Adrenal gland (tissue), 12 donors: ENCODE results near the gene TTC27. TPM values are rescaled to one million over a fixed set of nuclear protein-coding genes. Genes with fewer than 3 reads are reported as not detected.

ENCODE experiments used
- DNase-seq, 7 donors: peaks; one replicate each; pipeline ENCODE4 v3.0.0-alpha.2; 2019 to 2020
- H3K27ac ChIP-seq, 5 donors: fragments of 200-600 bp; sonication (generic) in 4 of 5; 1 replicate in 3 of 5; 2 replicates in 2 of 5; pipeline versions ENCODE4 v1.5.1 to v1.8.0; 2016 to 2020; ENCODE audit warnings: mild to moderate bottlenecking in 1 of 5
- H3K27me3 ChIP-seq: fragments of 200-600 bp; 2 replicates; pipeline ENCODE4 v1.8.0; 2021
- H3K36me3 ChIP-seq, 2 donors: fragments of 200-600 bp; replicated peaks in 1 of 2; 1 replicate in 1 of 2; 2 replicates in 1 of 2; pipeline versions ENCODE4 v1.5.1 to v1.8.0; 2018 to 2022
- H3K4me1 ChIP-seq, 2 donors: fragments of 200-600 bp; replicated peaks in 1 of 2; 1 replicate in 1 of 2; 2 replicates in 1 of 2; pipeline versions ENCODE4 v1.5.1 to v1.8.0; 2018 to 2021
- H3K4me3 ChIP-seq, 4 donors: fragments of 200-600 bp; sonication (generic) in 3 of 4; one replicate each; pipeline ENCODE4 v1.5.1; 2016 to 2018
- H3K9me3 ChIP-seq, 3 donors: fragments of 200-600 bp; sonication (generic) in 1 of 3; replicated peaks in 1 of 3; 1 replicate in 2 of 3; 2 replicates in 1 of 3; pipeline versions ENCODE4 v1.5.1 to v1.8.0; 2016 to 2021
- POLR2A ChIP-seq, 2 donors: fragments of 450-650 bp; IDR thresholded peaks; one replicate each; pipeline ENCODE4 v1.6.1; 2017; ENCODE audit warnings: antibody characterized with exemption in 2 of 2, mild to moderate bottlenecking in 2 of 2, moderate library complexity in 1 of 2
- WGBS, 4 donors: extraction: QIAGEN DNeasy Blood & Tissue Kit in 2 of 4; methylation state at CpG; one replicate each; pipeline versions ENCODE4 v1.1.5 to v1.1.7; 2013 to 2017; 5-methylcytosine and 5-hydroxymethylcytosine counted together
- intact Hi-C, 2 donors: fragments of 100-400 bp; cut with DNase I; formaldehyde crosslinking; loops; one replicate each; pipeline versions ENCODE4 v1.14.1 to v1.15.0; 2022 to 2023
- polyA plus RNA-seq, 3 donors: library from polyadenylated mRNA; stranded (reverse); fragments of 200-250 nt in 2 of 3; fragments of 350-450 nt in 1 of 3; fragmentation: Illumina TruSeq in 1 of 3; extraction: RNeasy Lipid Tissue Mini Kit (QIAGEN cat#74804) in 1 of 3; gene quantifications; one replicate each; pipeline ENCODE4 v1.2.3, GENCODE V29; 2013 to 2014
- total RNA-seq, 9 donors: library from RNA; depleted of rRNA in 4 of 9; stranded (reverse); fragments of >200 nt in 4 of 9; fragments of 120-200 nt in 1 of 9; fragmentation: NEBNext Ultra II Directional in 1 of 9; extraction: Animal tissue kit (Norgen Biotek cat#: 25700) in 1 of 9; gene quantifications; one replicate each; pipeline versions ENCODE4 v1.1.0 to v1.2.4, GENCODE V29; 2013 to 2023
- TF ChIP-seq, protein P1 (sequence below), 6 experiments: fragments of 450-650 bp in 4 of 6; fragments of 200-600 bp in 2 of 6; sonication (generic) in 1 of 6; IDR thresholded peaks; 1 replicate in 5 of 6; 2 replicates in 1 of 6; pipeline versions ENCODE4 v1.5.1 to v1.8.0; 2016 to 2021; ENCODE audit warnings: antibody characterized with exemption in 6 of 6, mild to moderate bottlenecking in 2 of 6, moderate library complexity in 1 of 6
- donor health status: healthy with polysubstance abuse.
- donor health status: Bipolar disorder and iron deficiency.
- donor health status: DM: yes; HTN: yes; CAD: no.
- donor health status: DM: no; HTN: no; CAD: no.
- donor health status: DM: no; HTN: no; CAD: no.
- donor health status: DM: yes; HTN: yes; CAD: no.

The TTC27 gene
- total and polyA plus RNA-seq, 12 donors, result 5.7 to 31.1 (median 19.8) TPM

- Histone ChIP-seq H3K4me1 (no peaks in the 10 kb centered on the region), H3K4me3 (no peak overlapping the region), H3K27me3 (no peaks in the 10 kb centered on the region), H3K36me3 (no peaks in the 10 kb centered on the region), H3K27ac (no peak overlapping the region), H3K9me3 (no peaks in the 10 kb centered on the region)
- WGBS, 4 donors, result 92 to 99% (median 93%) methylated on average over 4 of the region's 4 CpGs
- no peak for DNase-seq
- intact Hi-C loops, result no loop called here
- TF ChIP-seq, protein P1, sequence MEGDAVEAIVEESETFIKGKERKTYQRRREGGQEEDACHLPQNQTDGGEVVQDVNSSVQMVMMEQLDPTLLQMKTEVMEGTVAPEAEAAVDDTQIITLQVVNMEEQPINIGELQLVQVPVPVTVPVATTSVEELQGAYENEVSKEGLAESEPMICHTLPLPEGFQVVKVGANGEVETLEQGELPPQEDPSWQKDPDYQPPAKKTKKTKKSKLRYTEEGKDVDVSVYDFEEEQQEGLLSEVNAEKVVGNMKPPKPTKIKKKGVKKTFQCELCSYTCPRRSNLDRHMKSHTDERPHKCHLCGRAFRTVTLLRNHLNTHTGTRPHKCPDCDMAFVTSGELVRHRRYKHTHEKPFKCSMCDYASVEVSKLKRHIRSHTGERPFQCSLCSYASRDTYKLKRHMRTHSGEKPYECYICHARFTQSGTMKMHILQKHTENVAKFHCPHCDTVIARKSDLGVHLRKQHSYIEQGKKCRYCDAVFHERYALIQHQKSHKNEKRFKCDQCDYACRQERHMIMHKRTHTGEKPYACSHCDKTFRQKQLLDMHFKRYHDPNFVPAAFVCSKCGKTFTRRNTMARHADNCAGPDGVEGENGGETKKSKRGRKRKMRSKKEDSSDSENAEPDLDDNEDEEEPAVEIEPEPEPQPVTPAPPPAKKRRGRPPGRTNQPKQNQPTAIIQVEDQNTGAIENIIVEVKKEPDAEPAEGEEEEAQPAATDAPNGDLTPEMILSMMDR (IDR thresholded peaks at IDR 0.05), result no peak
- no peak for TF ChIP-seq POLR2A (IDR thresholded peaks at IDR 0.05)
These were observed 175.0 kb downstream of the TTC27 start for GRCh38 chr2:32802877-32803276.

DNA sequence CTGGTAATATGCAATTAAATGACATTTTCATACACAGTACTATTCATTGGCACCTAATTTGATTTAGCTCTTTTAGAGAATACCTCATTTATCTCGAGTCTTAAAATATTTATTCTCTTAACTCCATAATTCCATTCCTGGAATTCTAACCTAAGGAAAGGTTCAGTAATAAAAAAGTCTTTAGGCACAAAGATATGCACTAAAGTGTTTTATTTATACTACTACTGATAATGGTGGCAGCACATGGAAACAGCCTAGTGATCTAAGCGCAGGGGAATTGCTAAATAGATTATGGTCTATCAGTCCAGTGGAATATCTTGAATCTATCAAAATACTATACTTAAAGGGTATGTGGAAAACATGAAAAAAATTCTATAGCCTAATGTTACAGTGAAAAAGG lies 176.4 kb downstream of the TTC27 start:
- Histone ChIP-seq H3K27me3 (no peaks in the 10 kb centered on the region), H3K9me3 (no peaks in the 10 kb centered on the region), H3K36me3 (no peaks in the 10 kb centered on the region), H3K4me3 (no peak overlapping the region), H3K4me1 (no peaks in the 10 kb centered on the region), H3K27ac (no peak overlapping the region)
- 89 to 94% (median 91%) methylated on average over 2 of the region's 2 CpGs for WGBS, 4 donors
- TF ChIP-seq, protein P1 (IDR thresholded peaks at IDR 0.05), result no peak
- no peak for TF ChIP-seq POLR2A (IDR thresholded peaks at IDR 0.05)
- no peak for DNase-seq
- intact Hi-C loops, result no loop called here

DNA sequence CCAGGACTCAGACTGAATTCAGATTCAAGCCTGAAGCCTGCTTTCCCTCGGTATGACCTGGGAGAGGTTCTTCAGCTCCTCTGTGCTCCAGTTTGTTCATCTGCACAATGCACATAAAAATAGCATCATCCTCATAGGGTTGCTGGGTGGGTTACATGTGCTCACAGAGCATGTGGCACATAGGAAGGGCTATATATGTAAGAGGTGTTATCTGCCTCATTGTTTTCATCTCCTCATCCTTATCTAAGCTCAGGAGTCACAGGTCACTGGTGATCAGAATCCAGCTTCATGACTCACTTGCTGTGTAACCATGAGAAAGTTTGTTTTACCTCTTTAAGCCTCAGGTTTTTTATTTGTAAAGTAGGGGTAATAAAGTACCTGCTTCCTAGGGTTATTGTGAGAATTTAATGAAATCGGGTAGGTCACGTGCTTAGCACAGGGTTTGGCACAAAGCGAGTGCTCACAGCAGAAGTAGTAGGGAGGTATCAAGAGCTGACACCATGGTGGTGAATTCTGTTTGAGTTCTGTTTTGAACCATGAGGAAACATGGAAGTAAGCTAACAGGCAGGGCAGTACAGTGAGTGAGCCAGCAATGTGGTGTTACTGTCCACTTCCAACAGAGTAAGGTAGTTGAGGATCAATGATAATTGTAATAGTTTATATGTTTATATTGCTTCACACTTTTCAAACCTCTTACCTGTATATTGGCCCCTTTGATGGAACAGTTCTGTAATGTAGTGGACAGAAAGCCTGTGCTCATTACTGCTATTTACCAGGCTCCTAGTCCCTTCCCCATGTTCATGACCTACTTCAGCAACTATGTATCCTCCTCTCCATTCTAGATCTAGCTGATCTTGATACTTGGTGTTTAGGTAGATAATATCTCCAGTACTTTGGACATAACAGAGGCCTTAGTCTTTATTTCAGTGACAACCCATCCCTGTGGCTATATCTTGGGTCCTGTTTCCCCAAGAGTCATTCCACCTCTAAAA lies 177.6 kb downstream of the TTC27 start:
- TF ChIP-seq, protein P1 (IDR thresholded peaks at IDR 0.05), result no peak
- no peak for TF ChIP-seq POLR2A (IDR thresholded peaks at IDR 0.05)
- no peak for DNase-seq
- Histone ChIP-seq H3K4me3 (no peak overlapping the region), H3K27ac (no peak overlapping the region), H3K4me1 (no peaks in the 10 kb centered on the region), H3K27me3 (no peaks in the 10 kb centered on the region), H3K36me3 (no peaks in the 10 kb centered on the region), H3K9me3 (no peaks in the 10 kb centered on the region)
- intact Hi-C loops, result no loop called here
- 80 to 87% (median 83%) methylated on average over 4 of the region's 4 CpGs for WGBS, 4 donors

- DNase-seq, result no peak
- no peaks in the 10 kb centered on the region for H3K9me3 ChIP-seq
- no peaks in the 10 kb centered on the region for H3K27me3 ChIP-seq
- H3K4me3 ChIP-seq, result no peak overlapping the region
- WGBS, 4 donors, result 84 to 94% (median 93%) methylated on average over 1 of the region's 1 CpG
- no peaks in the 10 kb centered on the region for H3K36me3 ChIP-seq
- no peaks in the 10 kb centered on the region for H3K4me1 ChIP-seq
- no peak overlapping the region for H3K27ac ChIP-seq
- TF ChIP-seq POLR2A (IDR thresholded peaks at IDR 0.05), result no peak
- TF ChIP-seq, protein P1 (IDR thresholded peaks at IDR 0.05), result no peak
- intact Hi-C loops, result no loop called here
These were observed 179.0 kb downstream of the TTC27 start for GRCh38 chr2:32806857-32807256.
